ENCODE measurements around the gene ARHGAP10.

- TF ChIP-seq POLR2A (IDR thresholded peaks at IDR 0.05) (no peak), CTCF (IDR thresholded peaks at IDR 0.05) (no peak), POLR2AphosphoS5 (IDR thresholded peaks at IDR 0.05) (no peak)
Measured at GRCh38 chr4:147805946-147806345, 74.1 kb downstream of the ARHGAP10 start.

Data from prostate gland (tissue), 2 donors.